AG10803 (cell line): ENCODE results near the gene RXRB.

Source experiments
- DNase-seq: peaks from one replicate; pipeline ENCODE4 v3.0.0; 2010; ENCODE audit warnings: low read depth
- H3K4me3 ChIP-seq: 2 replicates; pipeline ENCODE4 v1.5.1; 2011; ENCODE audit warnings: mild to moderate bottlenecking, low read length, control low read depth
- TF ChIP-seq, protein P1 (sequence below): conservative IDR thresholded peaks from 2 replicates; pipeline ENCODE4 v1.5.1; 2011; ENCODE audit warnings: mild to moderate bottlenecking, low read length, control low read depth, inconsistent platforms

Gene RXRB

DNA sequence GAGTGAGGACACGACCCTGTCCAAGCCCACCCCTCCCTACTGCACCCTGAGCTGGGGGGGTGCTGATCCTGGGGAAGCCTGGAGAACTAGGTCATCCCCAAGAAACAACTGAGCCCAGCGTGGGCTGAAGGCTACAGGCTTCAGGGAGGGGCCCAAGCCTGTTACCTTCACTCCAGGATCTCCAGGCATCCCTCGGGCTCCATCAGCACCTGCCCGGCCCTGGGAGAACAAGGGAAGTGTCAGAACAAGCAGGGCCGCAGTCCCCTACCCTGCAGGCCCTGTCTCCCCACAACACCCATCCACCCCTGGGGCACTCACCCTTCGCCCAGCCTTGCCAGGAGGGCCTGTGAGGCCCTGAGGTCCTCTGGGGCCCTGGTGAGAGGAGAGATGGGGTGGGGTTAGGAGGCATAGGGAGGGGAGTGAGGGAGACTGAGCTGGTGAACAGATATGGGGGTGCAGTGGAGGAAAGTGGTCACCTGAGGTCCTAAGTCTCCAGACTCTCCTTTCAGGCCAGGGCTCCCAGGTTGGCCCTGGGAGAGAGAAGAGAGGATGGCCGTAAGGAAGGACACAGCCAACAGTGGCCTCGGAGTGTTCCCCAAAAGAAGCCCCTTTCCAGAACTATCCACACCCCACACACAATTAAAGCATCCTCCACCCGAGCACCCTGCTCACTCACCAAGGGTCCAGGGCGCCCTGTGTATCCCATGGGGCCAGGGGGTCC, 21.6 kb downstream of the RXRB start:
- no peak overlapping the region for H3K4me3 ChIP-seq
- TF ChIP-seq, protein P1, sequence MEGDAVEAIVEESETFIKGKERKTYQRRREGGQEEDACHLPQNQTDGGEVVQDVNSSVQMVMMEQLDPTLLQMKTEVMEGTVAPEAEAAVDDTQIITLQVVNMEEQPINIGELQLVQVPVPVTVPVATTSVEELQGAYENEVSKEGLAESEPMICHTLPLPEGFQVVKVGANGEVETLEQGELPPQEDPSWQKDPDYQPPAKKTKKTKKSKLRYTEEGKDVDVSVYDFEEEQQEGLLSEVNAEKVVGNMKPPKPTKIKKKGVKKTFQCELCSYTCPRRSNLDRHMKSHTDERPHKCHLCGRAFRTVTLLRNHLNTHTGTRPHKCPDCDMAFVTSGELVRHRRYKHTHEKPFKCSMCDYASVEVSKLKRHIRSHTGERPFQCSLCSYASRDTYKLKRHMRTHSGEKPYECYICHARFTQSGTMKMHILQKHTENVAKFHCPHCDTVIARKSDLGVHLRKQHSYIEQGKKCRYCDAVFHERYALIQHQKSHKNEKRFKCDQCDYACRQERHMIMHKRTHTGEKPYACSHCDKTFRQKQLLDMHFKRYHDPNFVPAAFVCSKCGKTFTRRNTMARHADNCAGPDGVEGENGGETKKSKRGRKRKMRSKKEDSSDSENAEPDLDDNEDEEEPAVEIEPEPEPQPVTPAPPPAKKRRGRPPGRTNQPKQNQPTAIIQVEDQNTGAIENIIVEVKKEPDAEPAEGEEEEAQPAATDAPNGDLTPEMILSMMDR, result no peak
- no peak for DNase-seq

- H3K4me3 ChIP-seq, result no peak overlapping the region
- TF ChIP-seq, protein P1, result no peak
- DNase-seq, result no peak
Observed at GRCh38 chr6:33177552-33178446, 22.7 kb downstream of the RXRB start.

DNA sequence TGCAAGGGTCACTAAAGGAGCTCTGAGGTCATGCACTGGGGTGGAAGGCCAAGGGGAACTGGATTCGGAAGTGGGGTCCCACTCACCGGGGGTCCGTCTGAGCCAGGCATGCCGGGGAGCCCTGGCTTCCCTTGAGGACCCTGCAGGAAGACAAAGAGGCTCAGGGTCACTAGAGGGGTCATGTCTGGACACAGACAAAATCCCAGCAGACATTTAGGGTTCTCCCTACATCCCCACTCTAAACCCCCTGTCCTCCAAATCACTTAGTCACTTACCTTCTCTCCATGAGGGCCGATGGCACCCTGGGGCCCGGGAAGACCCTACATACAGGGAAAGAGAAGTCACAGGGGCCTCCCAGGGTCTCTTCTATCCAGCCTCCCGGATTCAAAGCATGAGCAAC, 23.6 kb downstream of the RXRB start:
- H3K4me3 ChIP-seq, result no peak overlapping the region
- no peak for DNase-seq
- TF ChIP-seq, protein P1, result no peak

DNA sequence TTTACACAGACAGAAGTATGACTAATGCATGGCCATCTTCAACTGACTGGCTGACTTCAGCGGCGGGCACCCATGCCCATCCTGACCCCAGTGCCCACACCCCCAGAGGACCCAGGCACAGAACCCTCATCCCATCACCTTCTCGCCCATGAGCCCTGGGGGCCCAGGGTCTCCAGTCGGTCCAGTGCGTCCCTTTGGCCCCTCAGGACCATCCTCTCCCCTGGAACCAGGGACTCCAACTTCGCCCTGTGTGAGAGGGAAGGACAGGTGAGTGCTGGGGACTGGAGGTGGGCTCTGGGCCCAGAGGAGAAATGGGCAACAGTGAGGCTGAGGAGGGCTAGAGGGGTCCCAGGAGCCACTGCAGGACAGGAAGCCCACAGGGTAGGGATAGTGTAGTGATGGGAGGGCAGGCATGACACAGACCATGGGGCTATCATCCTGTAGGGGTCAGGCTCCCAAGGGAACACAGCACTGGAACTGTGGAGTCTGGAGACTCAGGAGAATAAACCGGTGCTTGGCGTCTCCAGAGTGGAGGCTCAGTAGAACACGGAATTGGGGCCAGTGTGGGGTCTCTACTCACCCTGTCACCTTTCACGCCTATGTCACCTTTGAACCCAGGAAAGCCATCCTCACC, 24.9 kb downstream of the RXRB start:
- no peak for DNase-seq
- TF ChIP-seq, protein P1, result no peak; the same call in 1 of the 2 replicates
- H3K4me3 ChIP-seq, result no peak overlapping the region

- TF ChIP-seq, protein P1, result no peak
- no peak for DNase-seq
- H3K4me3 ChIP-seq, result no peak overlapping the region
Observed at GRCh38 chr6:33174784-33175183, 25.7 kb downstream of the RXRB start.

- no peak overlapping the region for H3K4me3 ChIP-seq
- no peak for DNase-seq
- TF ChIP-seq, protein P1, result no peak
Observed at GRCh38 chr6:33173535-33174180, 26.8 kb downstream of the RXRB start.
